ENCODE data around the gene NPDC1.

The NPDC1 gene

DNA sequence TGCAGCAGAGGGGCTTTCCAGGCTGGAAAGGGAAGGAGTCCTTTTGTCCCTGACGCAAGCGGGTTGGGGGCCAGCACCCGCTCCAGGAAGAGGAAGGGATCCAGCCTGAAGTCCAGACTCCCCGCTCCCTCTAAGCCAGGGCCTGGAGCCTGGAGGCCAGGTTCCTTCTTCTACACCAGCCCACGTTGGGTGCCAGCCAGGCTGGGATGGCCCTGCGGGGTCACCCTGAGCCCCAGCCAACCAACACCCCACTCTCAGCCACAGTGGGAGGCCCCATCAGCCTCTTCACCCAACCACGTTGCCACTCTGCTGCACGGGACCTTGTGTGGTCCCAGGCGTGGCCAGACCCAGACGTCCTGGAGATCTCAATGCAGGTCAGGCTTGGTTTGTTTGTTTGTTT lies 13.1 kb downstream of the NPDC1 start:
- Histone ChIP-seq H2AFZ (ENCODE audit: low read depth, low read length) (no peak overlapping the region), H3K4me1 (ENCODE audit: low read length) (peaks cover 40% of the 10 kb centered on the region), H3K27me3 (ENCODE audit: low read depth, low read length) (no peaks in the 10 kb centered on the region), H3K27ac (ENCODE audit: low read length) (no peak overlapping the region), H4K20me1 (ENCODE audit: insufficient read depth, low read length) (no peaks in the 10 kb centered on the region), H3K36me3 (replicated peaks; ENCODE audit: low read depth, low read length) (no peaks in the 10 kb centered on the region), H3K4me2 (ENCODE audit: low read length) (peak overlapping the region; percentile 48; the same call in 1 of the 2 replicates), H3K4me3 (ENCODE audit: low read length) (peak overlapping the region; percentile 19; the same call in 1 of the 2 replicates), H3K79me2 (ENCODE audit: low read length) (no peaks in the 10 kb centered on the region), H3K9me3 (ENCODE audit: insufficient read depth, low read length) (no peaks in the 10 kb centered on the region), H3K9ac (ENCODE audit: low read length) (peak overlapping the region; percentile 13; the same call in 1 of the 2 replicates)
- TF ChIP-seq, protein P1, sequence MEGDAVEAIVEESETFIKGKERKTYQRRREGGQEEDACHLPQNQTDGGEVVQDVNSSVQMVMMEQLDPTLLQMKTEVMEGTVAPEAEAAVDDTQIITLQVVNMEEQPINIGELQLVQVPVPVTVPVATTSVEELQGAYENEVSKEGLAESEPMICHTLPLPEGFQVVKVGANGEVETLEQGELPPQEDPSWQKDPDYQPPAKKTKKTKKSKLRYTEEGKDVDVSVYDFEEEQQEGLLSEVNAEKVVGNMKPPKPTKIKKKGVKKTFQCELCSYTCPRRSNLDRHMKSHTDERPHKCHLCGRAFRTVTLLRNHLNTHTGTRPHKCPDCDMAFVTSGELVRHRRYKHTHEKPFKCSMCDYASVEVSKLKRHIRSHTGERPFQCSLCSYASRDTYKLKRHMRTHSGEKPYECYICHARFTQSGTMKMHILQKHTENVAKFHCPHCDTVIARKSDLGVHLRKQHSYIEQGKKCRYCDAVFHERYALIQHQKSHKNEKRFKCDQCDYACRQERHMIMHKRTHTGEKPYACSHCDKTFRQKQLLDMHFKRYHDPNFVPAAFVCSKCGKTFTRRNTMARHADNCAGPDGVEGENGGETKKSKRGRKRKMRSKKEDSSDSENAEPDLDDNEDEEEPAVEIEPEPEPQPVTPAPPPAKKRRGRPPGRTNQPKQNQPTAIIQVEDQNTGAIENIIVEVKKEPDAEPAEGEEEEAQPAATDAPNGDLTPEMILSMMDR (IDR thresholded peaks at IDR 0.05; ENCODE audit: low read depth, low read length) = no peak
- TF ChIP-seq EZH2phosphoT487 (IDR thresholded peaks at IDR 0.05; ENCODE audit: low read depth) = no peak

- H3K9ac ChIP-seq (ENCODE audit: low read length) = peak within 1 kb of the TSS; percentile 13; the same call in 1 of the 2 replicates
- H3K36me3 ChIP-seq (replicated peaks; ENCODE audit: low read depth, low read length) = no peaks in the 10 kb centered on the region
Observed at GRCh38 chr9:137031904-137032640, 13.9 kb downstream of the NPDC1 start, which contains the start of gene FUT7. FUT7 (minus strand) TSS chr9:137032088; CDS start chr9:137031991, 97 bp downstream.

GRCh38 chr9:137030538-137031527 lies 15.1 kb downstream of the NPDC1 start:
- H4K20me1 ChIP-seq (ENCODE audit: insufficient read depth, low read length) = no peaks in the 10 kb centered on the region
- H3K9ac ChIP-seq (ENCODE audit: low read length) = no peak overlapping the region
- TF ChIP-seq, protein P1 (IDR thresholded peaks at IDR 0.05; ENCODE audit: low read depth, low read length) = no peak
- no peak for TF ChIP-seq EZH2phosphoT487 (IDR thresholded peaks at IDR 0.05; ENCODE audit: low read depth)
- H3K9me3 ChIP-seq (ENCODE audit: insufficient read depth, low read length) = no peaks in the 10 kb centered on the region
- no peak overlapping the region for H3K4me3 ChIP-seq (ENCODE audit: low read length)
- H3K79me2 ChIP-seq (ENCODE audit: low read length) = no peaks in the 10 kb centered on the region
- peaks cover 46% of the 10 kb centered on the region for H3K4me1 ChIP-seq (ENCODE audit: low read length)
- H3K27ac ChIP-seq (ENCODE audit: low read length) = no peak overlapping the region
- no peaks in the 10 kb centered on the region for H3K36me3 ChIP-seq (replicated peaks; ENCODE audit: low read depth, low read length)
- no peak overlapping the region for H2AFZ ChIP-seq (ENCODE audit: low read depth, low read length)
- H3K27me3 ChIP-seq (ENCODE audit: low read depth, low read length) = peaks cover 6% of the 10 kb centered on the region
- no peak overlapping the region for H3K4me2 ChIP-seq (ENCODE audit: low read length)

More at GRCh38 chr9:137031904-137032640, 13.9 kb downstream of the NPDC1 start, which contains the start of gene FUT7:
- Histone ChIP-seq H3K27ac (ENCODE audit: low read length) (no peak within 1 kb of the TSS), H3K27me3 (ENCODE audit: low read depth, low read length) (peaks cover 5% of the 10 kb centered on the region), H3K4me3 (ENCODE audit: low read length) (peak within 1 kb of the TSS; percentile 19; the same call in 1 of the 2 replicates), H3K79me2 (ENCODE audit: low read length) (no peaks in the 10 kb centered on the region), H3K4me2 (ENCODE audit: low read length) (peak within 1 kb of the TSS; percentile 48), H4K20me1 (ENCODE audit: insufficient read depth, low read length) (no peaks in the 10 kb centered on the region), H3K9me3 (ENCODE audit: insufficient read depth, low read length) (no peaks in the 10 kb centered on the region), H3K4me1 (ENCODE audit: low read length) (peaks cover 44% of the 10 kb centered on the region), H2AFZ (ENCODE audit: low read depth, low read length) (no peak within 1 kb of the TSS)
- no peak for TF ChIP-seq EZH2phosphoT487 (IDR thresholded peaks at IDR 0.05; ENCODE audit: low read depth)
- TF ChIP-seq, protein P1 (IDR thresholded peaks at IDR 0.05; ENCODE audit: low read depth, low read length) = no peak
